Stimulated activated CD4-positive, alpha-beta T cell treated with anti-CD3 and anti-CD28 coated beads, Interleukin-4, amount 100 ng/mL, for 48 hours (primary cell): ENCODE data around the gene DNAH11.

ENCODE experiments used
- DNase-seq, 2 donors: peaks; one replicate each; pipeline ENCODE4 v3.0.0-alpha.2; 2020; ENCODE audit warnings: low read depth in 2 of 2

DNAH11 gene

GRCh38 chr7:21550821-21551531 is 8.1 kb downstream of the DNAH11 start:
- no peak for DNase-seq

- DNase-seq = no peak
These were observed 19.5 kb downstream of the DNAH11 start for GRCh38 chr7:21562385-21562784.

- DNase-seq = no peak
These were observed 22.8 kb downstream of the DNAH11 start for GRCh38 chr7:21565614-21566013.

GRCh38 chr7:21566094-21566493 is 23.3 kb downstream of the DNAH11 start:
- DNase-seq = no peak

- DNase-seq = no peak
These were observed 25.9 kb downstream of the DNAH11 start for GRCh38 chr7:21568762-21569161.

- no peak for DNase-seq
These were observed 29.8 kb downstream of the DNAH11 start for GRCh38 chr7:21572331-21573313.

GRCh38 chr7:21579341-21580072 is 36.7 kb downstream of the DNAH11 start:
- DNase-seq = no peak

GRCh38 chr7:21580073-21580521 is 37.3 kb downstream of the DNAH11 start:
- DNase-seq = no peak

- no peak for DNase-seq
These were observed 42.4 kb downstream of the DNAH11 start for GRCh38 chr7:21585070-21585724.

GRCh38 chr7:21587139-21587784 is 44.4 kb downstream of the DNAH11 start:
- no peak for DNase-seq

- DNase-seq = no peak
These were observed 54.0 kb downstream of the DNAH11 start for GRCh38 chr7:21596801-21597200.

- DNase-seq = no peak
These were observed 60.6 kb downstream of the DNAH11 start for GRCh38 chr7:21603462-21603861.

- DNase-seq = no peak
These were observed 61.3 kb downstream of the DNAH11 start for GRCh38 chr7:21603972-21604749.

GRCh38 chr7:21605008-21605585 is 62.3 kb downstream of the DNAH11 start:
- no peak for DNase-seq

GRCh38 chr7:21608465-21608864 is 65.6 kb downstream of the DNAH11 start:
- DNase-seq = no peak

- no peak for DNase-seq
These were observed 68.3 kb downstream of the DNAH11 start for GRCh38 chr7:21611129-21611528.

GRCh38 chr7:21616091-21616490 is 73.3 kb downstream of the DNAH11 start:
- DNase-seq = no peak

GRCh38 chr7:21616796-21617436 is 74.1 kb downstream of the DNAH11 start:
- no peak for DNase-seq

- DNase-seq = no peak
These were observed 74.7 kb downstream of the DNAH11 start for GRCh38 chr7:21617513-21617912.
